ENCODE data around the gene ITPRID1.

Gene ITPRID1

DNA sequence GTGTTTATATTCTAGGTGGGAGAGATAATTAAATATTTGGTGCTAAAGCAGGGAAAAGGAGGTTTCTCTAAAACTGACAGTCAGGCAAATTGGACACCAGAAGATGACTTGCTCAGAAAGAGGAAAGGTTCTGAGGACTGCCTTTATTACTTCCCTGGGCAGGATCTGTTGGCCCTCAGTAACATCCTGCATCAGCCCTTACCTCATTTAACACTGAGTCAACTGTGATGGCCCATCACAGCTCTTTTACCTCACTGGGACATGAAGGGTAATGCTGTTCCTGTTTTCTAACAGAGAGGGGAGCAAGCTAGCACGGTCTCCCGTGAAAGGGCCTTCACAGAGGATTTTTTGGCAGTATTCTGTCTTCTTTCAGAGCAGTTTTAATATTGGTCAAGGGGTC is 185.2 kb downstream of the ITPRID1 start:
- DNase-seq, result no peak

DNA sequence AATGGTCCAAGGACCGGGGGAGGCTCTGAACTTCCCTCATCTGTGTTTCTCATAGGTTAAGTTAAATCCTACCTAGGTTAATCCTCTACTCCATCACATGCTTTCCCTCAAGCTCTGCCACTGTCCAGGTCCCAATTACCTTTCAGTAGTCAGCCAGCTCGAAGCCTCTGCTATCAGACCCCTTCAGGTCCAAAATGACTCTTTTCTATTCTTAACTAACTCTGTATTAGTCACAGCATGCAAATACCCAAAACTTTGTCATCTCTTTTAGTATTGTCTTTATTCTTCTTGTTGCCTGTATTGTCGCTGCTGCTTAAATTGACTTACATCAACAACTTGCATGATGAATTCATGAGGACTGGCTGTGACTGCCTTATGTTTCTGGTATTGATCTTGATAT is 188.5 kb downstream of the ITPRID1 start:
- no peak for DNase-seq

DNA sequence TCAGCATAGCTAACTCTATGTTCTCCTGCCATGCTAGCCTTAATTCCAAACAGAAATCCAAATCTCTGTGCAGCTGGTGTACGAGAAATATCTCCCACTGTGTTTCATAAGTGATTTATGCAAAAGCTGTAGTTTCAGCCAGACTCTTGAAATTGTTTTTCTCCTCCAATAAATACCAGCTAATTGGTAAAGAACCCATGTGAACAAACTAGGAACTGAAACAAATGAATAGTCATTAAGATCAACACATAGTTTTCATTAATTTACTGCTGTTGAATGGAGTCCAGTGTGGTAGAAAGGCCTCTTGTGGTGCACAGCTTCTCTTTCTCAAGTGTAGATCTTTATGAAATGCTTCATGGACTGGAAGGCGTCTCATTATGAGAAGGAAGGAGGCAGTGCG is 191.5 kb downstream of the ITPRID1 start:
- no peak for DNase-seq

DNA sequence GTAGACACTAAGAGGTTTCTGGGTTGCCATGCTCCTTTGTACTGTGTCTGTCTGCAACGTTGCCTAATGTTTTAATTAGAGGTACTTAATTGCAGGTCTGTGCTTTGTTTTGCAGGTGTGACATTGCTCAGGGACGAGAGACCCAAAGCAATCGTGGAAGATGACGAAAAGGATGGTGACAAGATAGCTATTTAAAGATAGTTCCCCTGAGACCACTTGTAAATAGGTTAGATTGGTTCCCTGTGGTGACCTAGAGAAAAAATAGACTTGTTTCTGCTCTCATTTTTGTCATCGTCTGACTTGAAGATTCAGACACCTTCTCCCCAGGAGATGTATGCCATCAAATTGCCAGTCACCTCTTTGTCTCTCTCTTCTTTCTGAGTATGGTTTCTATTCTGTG is 193.2 kb downstream of the ITPRID1 start:
- no peak for DNase-seq

All from T-helper 2 cell (primary cell).